T1000 (cell line): ENCODE data around the gene IMP3.
"Not testable (repeated sequence)": the region's sequence is repeated elsewhere in the genome, so short reads cannot be mapped to it uniquely, and the experiment has no call there.

Experiments
- DNase-seq: peaks from one replicate; lab custom pipeline; 2025; ENCODE audit warnings: mixed read lengths; lab: John Stamatoyannopoulos, UW

Gene IMP3

GRCh38 chr15:75639709-75640482 lies at the start of gene IMP3:
TSS of gene IMP3 (minus strand) at chr15:75640224. CDS start at chr15:75640168, 56 bp downstream.
- peak; percentile 85 for DNase-seq

GRCh38 chr15:75689429-75689828 lies 49.4 kb upstream of the IMP3 start:
- not testable (repeated sequence) for DNase-seq

- no peak for DNase-seq
Observed at GRCh38 chr15:75688831-75689230, 48.8 kb upstream of the IMP3 start.

GRCh38 chr15:75688278-75688557 lies 48.2 kb upstream of the IMP3 start:
- DNase-seq = no peak

- DNase-seq = no peak
Observed at GRCh38 chr15:75687486-75688277, 47.7 kb upstream of the IMP3 start.

GRCh38 chr15:75686212-75686642 lies 46.2 kb upstream of the IMP3 start:
- peak; percentile 58 for DNase-seq

- no peak for DNase-seq
Observed at GRCh38 chr15:75685195-75685594, 45.2 kb upstream of the IMP3 start.

GRCh38 chr15:75684648-75685047 lies 44.6 kb upstream of the IMP3 start:
- DNase-seq = no peak

- DNase-seq = peak; percentile 17
Observed at GRCh38 chr15:75683646-75684312, 43.8 kb upstream of the IMP3 start.

- no peak for DNase-seq
Observed at GRCh38 chr15:75682181-75683135, 42.4 kb upstream of the IMP3 start.

- no peak for DNase-seq
Observed at GRCh38 chr15:75680007-75680789, 40.2 kb upstream of the IMP3 start.

GRCh38 chr15:75678324-75678690 lies 38.3 kb upstream of the IMP3 start:
- not testable (repeated sequence) for DNase-seq

- DNase-seq = no peak
Observed at GRCh38 chr15:75677465-75678323, 37.7 kb upstream of the IMP3 start.

GRCh38 chr15:75676688-75677464 lies 36.9 kb upstream of the IMP3 start:
- DNase-seq = no peak

GRCh38 chr15:75675579-75676404 lies 35.8 kb upstream of the IMP3 start:
- no peak for DNase-seq

GRCh38 chr15:75674366-75674765 lies 34.3 kb upstream of the IMP3 start:
- DNase-seq = no peak

GRCh38 chr15:75673426-75674235 lies 33.6 kb upstream of the IMP3 start:
- DNase-seq = peak; percentile 46
